AG10803 (cell line): ENCODE results near the gene B3GALNT1.

Source experiments
- DNase-seq: peaks from one replicate; pipeline ENCODE4 v3.0.0; 2010; ENCODE audit warnings: low read depth
- H3K4me3 ChIP-seq: 2 replicates; pipeline ENCODE4 v1.5.1; 2011; ENCODE audit warnings: mild to moderate bottlenecking, low read length, control low read depth
- TF ChIP-seq, protein P1 (sequence below): conservative IDR thresholded peaks from 2 replicates; pipeline ENCODE4 v1.5.1; 2011; ENCODE audit warnings: mild to moderate bottlenecking, low read length, control low read depth, inconsistent platforms

B3GALNT1 gene

DNA sequence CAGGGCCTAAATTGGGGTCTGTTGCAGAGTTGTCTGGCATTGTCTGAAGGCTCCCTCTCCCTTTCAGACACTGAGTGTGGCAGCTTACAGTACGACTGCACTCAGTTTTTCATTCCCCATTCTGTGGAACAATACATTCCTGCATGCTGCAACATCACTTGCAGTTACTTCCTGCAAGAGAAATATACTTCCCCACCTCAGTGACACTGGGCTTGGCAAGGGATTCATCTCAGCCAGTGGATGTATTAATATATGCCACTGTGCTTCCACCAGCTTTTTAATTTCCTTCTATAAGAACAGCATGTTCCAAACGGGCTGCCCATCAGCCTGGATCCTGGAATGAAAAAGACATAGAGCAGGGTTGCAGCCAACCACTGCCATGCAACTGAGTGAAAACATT is 23.1 kb downstream of the B3GALNT1 start:
- no peak for DNase-seq
- no peak overlapping the region for H3K4me3 ChIP-seq

DNA sequence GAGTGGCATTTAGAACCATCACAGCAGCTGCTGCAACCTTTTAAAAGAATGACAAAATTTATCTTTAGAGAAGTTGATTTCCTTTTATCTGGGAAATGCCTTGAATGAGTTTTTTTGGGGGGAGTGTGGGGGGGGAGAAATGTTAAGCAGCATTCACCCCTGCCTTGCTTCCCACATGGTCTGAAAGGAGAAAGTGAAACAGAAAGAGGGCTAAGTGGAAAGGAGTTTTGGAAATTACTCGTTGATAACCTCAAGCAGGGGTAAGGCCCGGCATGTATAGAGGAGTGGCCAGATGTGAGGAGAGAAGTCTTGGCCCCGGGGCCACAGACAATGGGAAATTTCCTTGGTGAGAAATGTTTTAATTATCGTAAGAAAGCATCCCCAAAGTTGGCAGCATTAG is 23.5 kb downstream of the B3GALNT1 start:
- TF ChIP-seq, protein P1, sequence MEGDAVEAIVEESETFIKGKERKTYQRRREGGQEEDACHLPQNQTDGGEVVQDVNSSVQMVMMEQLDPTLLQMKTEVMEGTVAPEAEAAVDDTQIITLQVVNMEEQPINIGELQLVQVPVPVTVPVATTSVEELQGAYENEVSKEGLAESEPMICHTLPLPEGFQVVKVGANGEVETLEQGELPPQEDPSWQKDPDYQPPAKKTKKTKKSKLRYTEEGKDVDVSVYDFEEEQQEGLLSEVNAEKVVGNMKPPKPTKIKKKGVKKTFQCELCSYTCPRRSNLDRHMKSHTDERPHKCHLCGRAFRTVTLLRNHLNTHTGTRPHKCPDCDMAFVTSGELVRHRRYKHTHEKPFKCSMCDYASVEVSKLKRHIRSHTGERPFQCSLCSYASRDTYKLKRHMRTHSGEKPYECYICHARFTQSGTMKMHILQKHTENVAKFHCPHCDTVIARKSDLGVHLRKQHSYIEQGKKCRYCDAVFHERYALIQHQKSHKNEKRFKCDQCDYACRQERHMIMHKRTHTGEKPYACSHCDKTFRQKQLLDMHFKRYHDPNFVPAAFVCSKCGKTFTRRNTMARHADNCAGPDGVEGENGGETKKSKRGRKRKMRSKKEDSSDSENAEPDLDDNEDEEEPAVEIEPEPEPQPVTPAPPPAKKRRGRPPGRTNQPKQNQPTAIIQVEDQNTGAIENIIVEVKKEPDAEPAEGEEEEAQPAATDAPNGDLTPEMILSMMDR, result no peak

More for the DNA sequence above, 23.1 kb downstream of the B3GALNT1 start:
- TF ChIP-seq, protein P1, result no peak

DNA sequence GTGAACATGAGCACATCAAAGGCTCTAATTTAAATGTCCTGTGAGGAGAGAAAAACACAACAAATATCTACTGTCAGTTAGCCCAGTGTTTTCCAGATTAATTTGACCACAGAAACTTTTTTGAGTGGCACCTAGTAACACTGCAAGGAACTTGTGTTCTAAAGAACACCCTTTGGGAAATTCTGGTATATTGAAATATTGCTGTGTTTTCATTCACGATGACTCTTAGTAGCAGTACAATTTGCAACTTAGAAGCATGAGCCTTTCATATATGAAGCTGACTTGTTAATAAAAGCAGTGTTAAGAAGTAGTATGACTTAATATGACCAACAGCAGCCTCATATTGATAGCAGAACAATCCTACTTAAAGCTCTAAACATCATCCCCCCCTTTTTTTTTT is 32.0 kb downstream of the B3GALNT1 start:
- TF ChIP-seq, protein P1, result no peak

More for the DNA sequence above, 23.5 kb downstream of the B3GALNT1 start:
- no peak overlapping the region for H3K4me3 ChIP-seq
- no peak for DNase-seq

DNA sequence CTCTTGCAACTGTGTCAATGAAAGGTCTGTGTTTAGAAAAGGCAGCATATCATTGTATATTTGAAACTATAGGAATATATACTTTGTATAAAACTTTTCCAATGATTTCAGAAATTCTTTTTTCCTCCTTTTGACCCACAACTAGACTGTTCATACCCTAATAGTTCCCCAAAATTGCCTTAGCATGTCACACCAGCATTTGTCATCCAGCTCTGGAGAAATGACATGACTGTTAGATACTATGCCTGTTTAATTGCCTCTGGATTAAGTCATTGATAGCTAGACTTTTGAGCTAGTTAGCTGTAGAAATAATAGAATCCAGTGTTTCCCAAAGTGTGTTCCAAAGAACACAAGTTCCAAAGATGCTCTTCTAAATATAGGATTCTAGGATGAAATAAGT is 32.4 kb downstream of the B3GALNT1 start:
- TF ChIP-seq, protein P1, result no peak
- DNase-seq, result no peak

More for the DNA sequence above, 32.0 kb downstream of the B3GALNT1 start:
- no peak overlapping the region for H3K4me3 ChIP-seq
- no peak for DNase-seq

DNA sequence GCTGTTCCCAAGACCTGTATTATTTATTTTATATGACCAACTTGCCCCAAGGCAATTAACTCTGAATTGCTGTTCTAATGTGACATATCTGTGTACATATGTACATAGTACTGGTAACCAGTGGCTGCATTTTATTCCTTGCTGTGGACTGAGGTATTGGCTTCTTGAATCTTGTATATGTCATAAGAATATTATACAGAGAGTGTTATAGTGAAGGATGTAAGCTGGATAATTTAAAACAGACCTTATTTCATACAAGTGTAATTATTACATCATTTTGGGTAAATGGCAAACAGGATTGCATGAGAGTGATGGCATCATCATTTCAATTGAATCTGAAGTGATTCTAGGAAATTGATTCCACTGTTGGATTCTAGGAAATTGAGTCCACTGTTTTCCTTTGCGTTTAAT is 32.9 kb downstream of the B3GALNT1 start:
- DNase-seq, result no peak
- no peak overlapping the region for H3K4me3 ChIP-seq

More for the DNA sequence above, 32.4 kb downstream of the B3GALNT1 start:
- H3K4me3 ChIP-seq, result no peak overlapping the region

DNA sequence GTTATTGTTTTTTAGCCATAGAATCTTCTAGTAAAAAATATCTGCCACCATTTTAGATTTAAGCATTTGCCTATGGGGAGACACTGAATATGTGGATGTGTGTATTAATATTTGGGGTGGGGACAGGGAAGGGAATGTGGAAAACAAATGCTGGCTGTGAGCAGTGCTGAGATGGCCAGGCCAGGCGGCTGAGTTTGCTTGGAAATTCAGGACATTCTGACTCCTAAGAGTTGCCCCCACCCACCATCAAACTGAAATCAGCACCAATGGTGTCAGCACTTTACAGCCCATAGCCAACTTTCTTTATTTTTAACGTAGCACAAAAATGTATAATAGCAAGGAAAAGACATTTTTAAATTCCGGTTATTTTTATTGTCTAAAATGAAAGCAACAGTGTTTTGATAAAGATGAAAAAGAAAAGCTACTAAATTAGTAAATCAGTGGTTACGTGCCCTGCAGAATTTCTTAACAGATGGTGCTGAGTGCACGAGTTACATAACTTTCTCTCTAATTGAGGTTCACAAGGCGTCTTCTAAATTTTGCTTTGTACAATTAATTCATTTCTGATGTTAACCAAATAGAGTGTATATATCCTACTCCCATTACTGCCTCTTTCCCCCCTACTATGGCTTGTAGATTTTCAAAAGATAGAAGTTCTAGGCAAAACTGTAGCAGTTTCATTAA is 34.0 kb downstream of the B3GALNT1 start:
- no peak overlapping the region for H3K4me3 ChIP-seq
- no peak for DNase-seq
- TF ChIP-seq, protein P1, result no peak

More for the DNA sequence above, 32.9 kb downstream of the B3GALNT1 start:
- TF ChIP-seq, protein P1, result no peak

DNA sequence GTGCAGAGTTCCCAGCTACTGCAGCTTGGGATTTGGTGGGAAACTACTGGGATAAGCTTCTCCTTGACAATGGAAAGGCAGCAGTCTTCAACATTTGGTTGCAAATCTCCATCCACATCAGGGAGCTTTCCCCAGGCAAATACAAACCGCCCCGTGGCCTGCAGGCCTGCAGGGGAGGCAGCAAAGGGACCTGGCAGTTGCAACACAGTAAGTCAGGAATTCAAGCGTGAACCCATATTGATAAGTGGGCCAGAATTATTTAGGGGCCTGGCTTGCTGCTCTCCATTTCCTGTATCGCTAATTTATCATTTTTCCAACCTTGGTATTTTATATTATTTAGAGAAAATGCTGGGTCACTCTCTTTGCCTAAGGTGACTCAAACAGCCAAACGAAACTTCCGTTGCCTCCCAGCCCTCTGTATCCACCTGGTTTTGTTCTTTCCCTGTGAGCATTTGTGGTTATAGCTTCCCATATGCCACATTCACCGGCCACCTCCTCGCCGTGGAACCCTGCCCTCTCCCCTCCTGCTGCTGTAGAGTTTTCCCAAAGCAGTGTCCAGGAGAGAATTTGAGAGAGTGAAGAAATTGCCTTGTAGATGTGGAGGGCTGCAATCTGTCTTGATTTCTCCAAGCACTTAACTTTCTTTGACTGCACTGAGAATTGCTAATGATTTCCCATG is 34.8 kb downstream of the B3GALNT1 start:
- TF ChIP-seq, protein P1, result no peak
- DNase-seq, result no peak

More for the DNA sequence above, 34.8 kb downstream of the B3GALNT1 start:
- H3K4me3 ChIP-seq, result no peak overlapping the region
